Esophagus (tissue), 2 donors: Measurements from ENCODE around the gene MRTFB. TPM values are rescaled to one million over a fixed set of nuclear protein-coding genes. Genes with fewer than 3 reads are reported as not detected.

ENCODE experiments used
- H3K27ac ChIP-seq, 2 donors: one replicate each; pipeline ENCODE4 v1.5.1; 2013; ENCODE audit warnings: low read depth in 2 of 2, mild to moderate bottlenecking in 2 of 2, inconsistent platforms in 1 of 2, low read length in 1 of 2, moderate library complexity in 1 of 2
- H3K27me3 ChIP-seq, 2 donors: one replicate each; pipeline ENCODE4 v1.6.1; 2013; ENCODE audit warnings: low read length in 2 of 2, control low read depth in 1 of 2, mild to moderate bottlenecking in 1 of 2; ENCODE audit not compliant: insufficient read depth in 2 of 2, control insufficient read depth in 1 of 2
- H3K36me3 ChIP-seq, 2 donors: one replicate each; pipeline ENCODE4 v1.6.1; 2013; ENCODE audit warnings: low read length in 1 of 2; ENCODE audit not compliant: control insufficient read depth in 2 of 2, insufficient read depth in 2 of 2
- H3K4me1 ChIP-seq, 2 donors: one replicate each; pipeline ENCODE4 v1.6.1; 2013; ENCODE audit warnings: low read length in 1 of 2; ENCODE audit not compliant: control insufficient read depth in 2 of 2, insufficient read depth in 2 of 2
- H3K4me3 ChIP-seq, 2 donors: one replicate each; pipeline ENCODE4 v1.5.1; 2013; ENCODE audit warnings: low read length in 2 of 2, mild to moderate bottlenecking in 2 of 2, low read depth in 1 of 2, moderate library complexity in 1 of 2
- H3K9me3 ChIP-seq, 2 donors: one replicate each; pipeline ENCODE4 v1.6.1; 2013; ENCODE audit warnings: mild to moderate bottlenecking in 2 of 2, low read depth in 1 of 2, low read length in 1 of 2, moderate library complexity in 1 of 2; ENCODE audit not compliant: control insufficient read depth in 2 of 2, insufficient read depth in 1 of 2
- WGBS, 2 donors: extraction: QIAGEN DNeasy Blood & Tissue Kit; methylation state at CpG; one replicate each; pipeline ENCODE4 v1.1.7; 2013; 5-methylcytosine and 5-hydroxymethylcytosine counted together
- polyA plus RNA-seq, 2 donors: library from polyadenylated mRNA; stranded (reverse); fragments of 200-250 nt; gene quantifications; one replicate each; pipeline ENCODE4 v1.2.3, GENCODE V29; 2013
- donor health status: healthy with polysubstance abuse.
- donor health status: Bipolar disorder and iron deficiency.

The MRTFB gene
- polyA plus RNA-seq, 2 donors: 5.4 to 7.1 TPM

- 69 to 74% methylated on average over 5 of the region's 5 CpGs for WGBS, 2 donors
- no peak overlapping the region for H3K27ac ChIP-seq
Measured at GRCh38 chr16:14125000-14125681, 54.0 kb downstream of the MRTFB start.

DNA sequence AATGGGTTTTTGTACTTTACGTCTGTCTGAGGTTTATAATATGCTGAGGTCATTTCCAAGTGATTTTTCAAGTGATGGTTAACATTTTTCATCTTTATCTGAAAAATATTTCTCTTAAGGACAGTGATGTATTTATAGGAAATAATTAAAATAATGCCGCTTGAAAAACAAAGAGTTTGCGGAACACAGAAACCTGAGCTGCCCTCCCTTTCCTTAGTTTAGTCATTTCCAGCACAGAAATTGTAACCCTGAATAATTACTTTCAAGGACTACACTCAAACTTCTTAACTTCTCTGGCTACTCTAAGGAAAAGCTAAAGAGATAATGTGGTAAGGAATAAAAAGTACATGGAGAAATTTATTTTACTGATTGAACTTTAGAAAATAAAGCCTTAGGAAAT lies 54.6 kb downstream of the MRTFB start:
- Histone ChIP-seq H3K9me3 (no peaks in the 10 kb centered on the region), H3K4me3 (no peak overlapping the region), H3K27me3 (no peaks in the 10 kb centered on the region), H3K27ac (no peak overlapping the region), H3K36me3 (no peaks in the 10 kb centered on the region), H3K4me1 (no peaks in the 10 kb centered on the region)
- WGBS, 2 donors: 72 to 83% methylated on average over 3 of the region's 3 CpGs

More at GRCh38 chr16:14125000-14125681, 54.0 kb downstream of the MRTFB start:
- no peak overlapping the region for H3K4me3 ChIP-seq
- H3K4me1 ChIP-seq: no peaks in the 10 kb centered on the region
- no peaks in the 10 kb centered on the region for H3K36me3 ChIP-seq
- no peaks in the 10 kb centered on the region for H3K9me3 ChIP-seq
- H3K27me3 ChIP-seq: no peaks in the 10 kb centered on the region

DNA sequence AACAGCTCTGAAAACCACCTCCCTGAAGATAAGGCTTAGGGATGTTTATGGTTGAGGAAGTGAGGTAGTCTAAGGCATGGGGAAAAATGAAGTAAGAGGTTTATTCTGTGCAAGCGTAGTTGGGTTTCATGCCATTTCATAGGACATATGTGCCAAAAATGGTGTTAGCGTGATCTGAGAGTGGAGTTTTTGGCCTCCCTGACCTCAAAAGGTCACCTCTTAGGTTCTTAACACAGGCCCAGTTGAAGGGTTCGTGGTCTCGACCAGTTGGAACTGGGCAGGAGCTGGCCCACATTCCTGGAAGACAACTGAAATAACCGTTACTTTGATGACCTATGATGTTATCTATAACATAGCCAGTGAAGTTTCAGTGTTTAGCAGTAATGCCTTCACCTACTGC lies 57.0 kb downstream of the MRTFB start:
- H3K4me1 ChIP-seq: no peaks in the 10 kb centered on the region
- no peaks in the 10 kb centered on the region for H3K27me3 ChIP-seq
- H3K36me3 ChIP-seq: no peaks in the 10 kb centered on the region
- H3K27ac ChIP-seq: no peak overlapping the region
- WGBS, 2 donors: 94 to 96% methylated on average over 5 of the region's 5 CpGs
- no peak overlapping the region for H3K4me3 ChIP-seq
- H3K9me3 ChIP-seq: no peaks in the 10 kb centered on the region

DNA sequence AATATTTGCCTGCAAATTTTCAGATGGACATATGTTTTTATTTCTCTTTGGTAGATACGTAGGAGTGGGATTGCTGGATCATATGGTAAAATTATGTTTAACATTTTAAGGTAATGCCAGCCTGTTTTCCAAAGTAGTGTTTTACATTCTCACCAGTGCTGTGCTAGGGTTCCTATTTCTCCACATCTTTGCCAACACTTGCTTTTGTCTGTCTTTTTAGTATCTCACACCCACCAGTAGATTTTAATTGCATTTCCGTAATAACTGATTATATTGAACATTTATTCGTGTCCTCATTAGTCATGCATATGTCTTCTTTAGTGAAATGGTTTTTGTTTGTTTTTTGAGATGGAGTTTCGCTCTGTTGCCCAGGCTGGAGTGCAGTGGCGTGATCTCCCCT lies 58.4 kb downstream of the MRTFB start:
- WGBS, 2 donors: 97 to 99% methylated on average over 5 of the region's 5 CpGs
- Histone ChIP-seq H3K4me1 (no peaks in the 10 kb centered on the region), H3K27me3 (no peaks in the 10 kb centered on the region), H3K9me3 (no peaks in the 10 kb centered on the region), H3K4me3 (no peak overlapping the region), H3K36me3 (no peaks in the 10 kb centered on the region), H3K27ac (no peak overlapping the region)

- Histone ChIP-seq H3K27ac (no peak overlapping the region), H3K4me1 (peaks cover 0 to 2% of the 10 kb centered on the region in 2 donors), H3K27me3 (no peaks in the 10 kb centered on the region), H3K9me3 (no peaks in the 10 kb centered on the region), H3K36me3 (no peaks in the 10 kb centered on the region), H3K4me3 (no peak overlapping the region)
- WGBS, 2 donors: 64 to 71% methylated on average over 4 of the region's 4 CpGs
Measured at GRCh38 chr16:14131774-14132695, 60.9 kb downstream of the MRTFB start.

DNA sequence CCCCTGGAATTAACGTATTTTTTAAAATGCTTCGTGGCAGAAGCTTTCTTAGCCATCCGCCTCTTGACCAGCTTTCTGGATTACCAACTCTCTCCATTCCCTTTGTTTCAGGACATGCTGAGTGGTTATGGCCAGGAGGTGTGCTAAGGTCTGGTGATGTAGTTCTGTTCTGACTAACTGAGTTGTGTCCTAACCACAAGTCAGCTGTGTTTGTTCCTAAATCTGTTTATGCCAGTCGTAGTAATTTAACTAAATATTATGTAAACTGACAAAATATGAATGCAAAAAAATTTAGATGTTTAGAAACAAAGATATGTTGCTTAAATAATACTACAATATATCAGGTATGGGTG lies 61.6 kb downstream of the MRTFB start:
- H3K4me3 ChIP-seq: no peak overlapping the region
- WGBS, 2 donors: 85 to 86% methylated on average over 4 of the region's 4 CpGs
- H3K36me3 ChIP-seq: no peaks in the 10 kb centered on the region
- H3K27ac ChIP-seq: no peak overlapping the region
- no peaks in the 10 kb centered on the region for H3K9me3 ChIP-seq
- H3K4me1 ChIP-seq: peaks cover 0 to 2% of the 10 kb centered on the region in 2 donors
- no peaks in the 10 kb centered on the region for H3K27me3 ChIP-seq

DNA sequence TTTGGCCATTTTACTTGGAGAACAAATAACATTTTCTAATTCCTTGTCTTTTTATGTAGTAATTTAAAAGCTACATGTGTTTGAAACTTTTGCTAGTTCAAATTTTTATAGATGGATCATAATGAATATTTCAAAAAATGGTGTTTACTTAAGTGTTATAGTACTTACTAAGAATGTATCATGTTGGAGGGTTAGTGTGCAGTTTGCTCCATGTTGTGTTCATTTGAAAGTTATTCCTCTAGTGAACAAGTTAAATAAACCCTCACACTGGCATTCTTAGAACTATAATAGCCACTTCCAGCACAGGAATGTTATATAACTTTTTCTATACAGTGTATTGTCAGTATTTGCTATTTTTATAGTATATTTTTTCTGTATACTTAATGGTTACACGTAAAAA lies 62.8 kb downstream of the MRTFB start:
- Histone ChIP-seq H3K36me3 (no peaks in the 10 kb centered on the region), H3K4me3 (no peak overlapping the region), H3K27me3 (no peaks in the 10 kb centered on the region), H3K27ac (no peak overlapping the region), H3K4me1 (peaks cover 0 to 2% of the 10 kb centered on the region in 2 donors), H3K9me3 (no peaks in the 10 kb centered on the region)
- WGBS, 2 donors: 57 to 62% methylated on average over 1 of the region's 1 CpG

DNA sequence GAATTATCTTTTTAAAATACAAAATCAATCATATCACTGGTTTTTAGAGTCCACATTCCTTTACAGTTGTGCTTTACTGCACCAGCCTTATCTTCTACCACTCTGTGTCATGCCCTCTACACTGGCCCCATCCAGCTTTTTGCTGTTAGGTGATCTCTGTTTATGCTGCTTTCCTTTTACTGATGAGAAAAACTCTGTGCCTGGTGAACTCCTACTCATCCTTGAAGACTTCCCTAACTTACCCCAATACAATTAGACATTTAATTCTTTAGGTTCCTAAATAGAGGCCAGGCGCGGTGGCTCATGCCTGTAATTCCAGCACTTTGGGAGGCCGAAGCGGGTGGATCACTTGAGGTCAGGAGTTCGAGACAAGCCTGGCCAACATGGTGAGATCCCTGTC lies 64.6 kb downstream of the MRTFB start:
- no peak overlapping the region for H3K4me3 ChIP-seq
- no peak overlapping the region for H3K27ac ChIP-seq
- peaks cover 0 to 2% of the 10 kb centered on the region in 2 donors for H3K4me1 ChIP-seq
- WGBS, 2 donors: 97 to 100% methylated on average over 5 of the region's 5 CpGs
- no peaks in the 10 kb centered on the region for H3K27me3 ChIP-seq
- H3K36me3 ChIP-seq: no peaks in the 10 kb centered on the region
- H3K9me3 ChIP-seq: no peaks in the 10 kb centered on the region

DNA sequence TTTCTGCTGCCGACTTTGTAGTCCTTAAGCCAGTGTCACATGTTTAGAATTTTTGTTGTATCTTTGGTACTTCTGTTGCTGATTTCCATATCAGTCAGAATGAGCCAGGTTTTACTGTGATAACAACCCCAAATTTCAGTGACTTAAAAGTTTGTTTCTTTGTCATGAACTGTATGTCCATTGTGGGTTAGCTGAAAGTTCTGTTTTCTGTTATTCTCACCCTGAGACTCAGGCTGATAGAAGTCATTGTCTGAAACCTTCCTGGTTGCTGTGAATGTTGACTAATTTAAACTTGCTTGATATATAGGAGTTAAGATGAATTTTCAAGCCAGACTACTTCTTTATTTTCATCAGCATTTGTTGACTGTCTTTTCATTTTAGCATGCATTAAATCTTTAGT lies 68.8 kb downstream of the MRTFB start:
- no peaks in the 10 kb centered on the region for H3K9me3 ChIP-seq
- no peak overlapping the region for H3K4me3 ChIP-seq
- no peak overlapping the region for H3K27ac ChIP-seq
- peaks cover 0 to 2% of the 10 kb centered on the region in 2 donors for H3K4me1 ChIP-seq
- no peaks in the 10 kb centered on the region for H3K27me3 ChIP-seq
- H3K36me3 ChIP-seq: no peaks in the 10 kb centered on the region
- 92 to 97% methylated on average over 1 of the region's 1 CpG for WGBS, 2 donors
